ENCODE measurements around the gene ELMOD3. TPM values are rescaled to one million over a fixed set of nuclear protein-coding genes. Genes with fewer than 3 reads are reported as not detected.

ELMOD3 gene
- total and polyA plus RNA-seq, 9 of the 15 experiments (the other 6 are each of a cell fraction or from before 2014, with no cell fraction given) = 2.7 to 18.7 (median 11.6) TPM

DNA sequence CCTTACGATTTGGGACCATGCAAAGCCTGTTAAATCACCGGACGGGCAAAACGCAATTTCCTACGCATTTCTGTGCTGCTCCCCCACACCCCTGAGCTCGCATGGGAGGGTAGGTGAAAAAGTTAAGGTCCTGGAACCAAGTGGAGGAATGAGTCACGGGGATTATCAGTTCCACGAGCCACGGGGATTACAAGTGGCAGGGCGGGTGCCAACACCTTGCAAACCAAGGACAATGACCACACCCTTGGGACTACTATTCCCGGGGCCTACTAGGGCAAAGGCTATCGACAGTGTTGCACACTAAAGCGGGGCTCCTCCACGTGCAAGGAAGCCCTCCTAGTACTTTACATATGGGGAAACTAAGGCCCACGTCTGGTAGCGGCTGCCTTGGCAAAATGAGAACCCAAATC lies 688 bp upstream of the ELMOD3 start (continued):
- TF ChIP-seq ZBTB2 (IDR thresholded peaks at IDR 0.05) = 0 out of 2 replicates have a peak, but pooled peaks have one; percentile 24
- TF ChIP-seq MYNN (IDR thresholded peaks at IDR 0.05) = 0 out of 2 replicates have a peak, but pooled peaks have one; percentile 45
- TF ChIP-seq MYNN (CRISPR knock-in tag; IDR thresholded peaks at IDR 0.05) = no peak
- TF ChIP-seq CEBPB (tag; IDR thresholded peaks at IDR 0.05) = no peak
- no peak for TF ChIP-seq FOXP1 (CRISPR knock-in tag; IDR thresholded peaks at IDR 0.05)
- no peak for TF ChIP-seq NELFE (IDR thresholded peaks at IDR 0.05; ENCODE audit: insufficient read depth, insufficient read length)
- no peak for TF ChIP-seq ZEB2 (IDR thresholded peaks at IDR 0.05)
- TF ChIP-seq ZNF586 (CRISPR knock-in tag; conservative IDR thresholded peaks at IDR 0.05) = 0 out of 2 replicates have a peak, but pooled peaks have one; percentile 40
- no peak; the same call in 1 of the 2 replicates for TF ChIP-seq NKRF (IDR thresholded peaks at IDR 0.05; ENCODE audit: borderline replicate concordance)
- peak; percentile 41; the same call in 1 of the 2 replicates for TF ChIP-seq NFIC (IDR thresholded peaks at IDR 0.05)
- TF ChIP-seq NFXL1 (CRISPR knock-in tag; IDR thresholded peaks at IDR 0.05) = no peak
- TF ChIP-seq DMBX1 (CRISPR knock-in tag; IDR thresholded peaks at IDR 0.05; ENCODE audit: borderline replicate concordance) = peak; percentile 12; the same call in 1 of the 2 replicates
- no peak for TF ChIP-seq ZNF347 (CRISPR knock-in tag; IDR thresholded peaks at IDR 0.05; ENCODE audit: low read depth)
- no peak for TF ChIP-seq RERE (CRISPR knock-in tag; IDR thresholded peaks at IDR 0.05; ENCODE audit: borderline replicate concordance)
- 0 out of 2 replicates have a peak, but pooled peaks have one; percentile 10 for TF ChIP-seq ZNF589 (CRISPR knock-in tag; IDR thresholded peaks at IDR 0.05; ENCODE audit: low read depth)
- no peak for TF ChIP-seq SP2 (IDR thresholded peaks at IDR 0.05; ENCODE audit: extremely low read depth, low read depth, low read length, poor library complexity, severe bottlenecking)
- no peak for TF ChIP-seq SETDB1 (IDR thresholded peaks at IDR 0.05; ENCODE audit: low read length)
- 0 out of 2 replicates have a peak, but pooled peaks have one; percentile 15 for TF ChIP-seq HNRNPL (IDR thresholded peaks at IDR 0.05; ENCODE audit: low read depth, low read length)
- TF ChIP-seq ZBTB7A (IDR thresholded peaks at IDR 0.05; ENCODE audit: borderline replicate concordance, control insufficient read depth, low read depth, low read length) = no peak
- no peak for TF ChIP-seq SNAPC5 (CRISPR knock-in tag; IDR thresholded peaks at IDR 0.05)
- no peak for TF ChIP-seq FOXA3 (CRISPR knock-in tag; conservative IDR thresholded peaks at IDR 0.05 in 1 of 2, IDR thresholded peaks at IDR 0.05 in 1 of 2)

Data from K562 (cell line).